ENCODE measurements around the gene TMEM62.

TMEM62 gene

GRCh38 chr15:43103907-43104306, 29.5 kb upstream of the TMEM62 start:
- peak; percentile 78 for DNase-seq (ENCODE audit: low read depth)
- TF ChIP-seq CTCF (IDR thresholded peaks at IDR 0.05; ENCODE audit: insufficient read depth, low read depth, low read length, missing control alignments), result no peak
- H3K4me3 ChIP-seq (ENCODE audit: low read length), result no peak overlapping the region

GRCh38 chr15:43104426-43104825, 29.0 kb upstream of the TMEM62 start:
- TF ChIP-seq CTCF (IDR thresholded peaks at IDR 0.05; ENCODE audit: insufficient read depth, low read depth, low read length, missing control alignments), result no peak
- peak overlapping the region; percentile 67 for H3K4me3 ChIP-seq (ENCODE audit: low read length)
- peak; percentile 59 for DNase-seq (ENCODE audit: low read depth)

GRCh38 chr15:43105077-43105736, 28.2 kb upstream of the TMEM62 start:
- H3K4me3 ChIP-seq (ENCODE audit: low read length), result peak overlapping the region; percentile 67
- peak; percentile 23 for TF ChIP-seq CTCF (IDR thresholded peaks at IDR 0.05; ENCODE audit: insufficient read depth, low read depth, low read length, missing control alignments)
- peak; percentile 41 for DNase-seq (ENCODE audit: low read depth)

- peak; percentile 85 for DNase-seq (ENCODE audit: low read depth)
- no peak for TF ChIP-seq CTCF (IDR thresholded peaks at IDR 0.05; ENCODE audit: insufficient read depth, low read depth, low read length, missing control alignments)
- peak within 1 kb of the TSS; percentile 67 for H3K4me3 ChIP-seq (ENCODE audit: low read length)
Measured at GRCh38 chr15:43105778-43106485, 27.5 kb upstream of the TMEM62 start, which contains the start of gene UBR1. TSS of gene UBR1 (minus strand) at chr15:43106038. CDS start at chr15:43106022, 16 bp downstream.

- no peak for DNase-seq (ENCODE audit: low read depth)
- TF ChIP-seq CTCF (IDR thresholded peaks at IDR 0.05; ENCODE audit: insufficient read depth, low read depth, low read length, missing control alignments), result no peak
- H3K4me3 ChIP-seq (ENCODE audit: low read length), result peak overlapping the region; percentile 67
Measured at GRCh38 chr15:43106486-43106829, 26.9 kb upstream of the TMEM62 start.

GRCh38 chr15:43107751-43108150, 25.6 kb upstream of the TMEM62 start:
- no peak for TF ChIP-seq CTCF (IDR thresholded peaks at IDR 0.05; ENCODE audit: insufficient read depth, low read depth, low read length, missing control alignments)
- no peak for DNase-seq (ENCODE audit: low read depth)
- H3K4me3 ChIP-seq (ENCODE audit: low read length), result no peak overlapping the region

Measured in epithelial cell of esophagus (primary cell).